Measurements from ENCODE around the gene RYR2.

The RYR2 gene

DNA sequence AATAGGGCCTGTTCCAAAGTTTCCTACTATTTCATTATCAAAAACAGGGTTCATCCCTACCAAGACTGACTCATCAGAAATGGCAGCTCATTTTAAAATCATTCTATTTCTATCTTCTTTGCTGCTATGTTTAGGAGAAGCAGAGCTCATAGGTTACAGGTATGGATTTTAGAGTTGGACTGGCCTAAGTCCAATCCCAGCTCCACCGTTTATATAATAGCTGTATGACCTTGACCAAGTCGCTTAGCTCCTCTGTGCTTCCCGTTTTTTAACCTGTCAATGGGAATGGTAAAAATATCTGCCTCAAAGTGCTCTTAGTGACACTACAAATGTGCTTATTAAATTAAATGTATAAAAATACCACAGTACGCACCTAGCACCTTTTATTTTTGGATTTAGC, 436.1 kb downstream of the RYR2 start:
- Histone ChIP-seq H3K27me3 (ENCODE audit: control insufficient read depth in 1 of 2, insufficient read depth in 2 of 2, low read length in 2 of 2) (no peaks in the 10 kb centered on the region), H3K4me1 (ENCODE audit: control insufficient read depth in 1 of 2, insufficient read depth in 2 of 2, low read length in 2 of 2) (no peaks in the 10 kb centered on the region), H3K4me3 (ENCODE audit: low read depth in 1 of 2, low read length in 2 of 2) (no peak overlapping the region), H3K9ac (ENCODE audit: low read depth in 1 of 2, low read length in 2 of 2) (no peak overlapping the region), H3K9me3 (ENCODE audit: control insufficient read depth in 1 of 2, low read length in 2 of 2) (no peaks in the 10 kb centered on the region), H3K36me3 (ENCODE audit: control insufficient read depth in 1 of 2, insufficient read depth in 2 of 2, low read length in 2 of 2) (no peaks in the 10 kb centered on the region), H3K27ac (ENCODE audit: low read depth, low read length) (no peak overlapping the region)

DNA sequence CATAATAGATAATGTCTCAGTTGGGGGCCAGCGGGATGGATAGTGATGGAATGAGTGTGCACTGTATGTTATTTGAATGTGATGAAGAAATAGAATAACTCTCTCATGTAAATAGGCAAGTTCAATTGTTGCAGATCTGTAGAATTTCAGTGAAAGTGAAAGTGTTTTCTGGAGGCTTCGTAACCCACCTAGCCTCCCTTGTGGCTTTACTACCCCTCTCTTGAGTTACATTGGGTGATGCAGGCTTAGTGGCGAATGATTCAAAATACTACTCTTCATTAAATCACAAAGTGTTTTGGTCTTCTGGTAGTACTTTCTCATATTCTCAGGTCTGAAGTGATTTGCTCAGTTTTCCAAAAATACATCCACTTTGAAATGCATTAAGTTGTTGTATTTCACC, 436.9 kb downstream of the RYR2 start:
- H3K9me3 ChIP-seq (ENCODE audit: control insufficient read depth in 1 of 2, low read length in 2 of 2): no peaks in the 10 kb centered on the region
- H3K27me3 ChIP-seq (ENCODE audit: control insufficient read depth in 1 of 2, insufficient read depth in 2 of 2, low read length in 2 of 2): no peaks in the 10 kb centered on the region
- no peak overlapping the region for H3K9ac ChIP-seq (ENCODE audit: low read depth in 1 of 2, low read length in 2 of 2)
- no peak overlapping the region for H3K27ac ChIP-seq (ENCODE audit: low read depth, low read length)
- no peak overlapping the region for H3K4me3 ChIP-seq (ENCODE audit: low read depth in 1 of 2, low read length in 2 of 2)
- H3K36me3 ChIP-seq (ENCODE audit: control insufficient read depth in 1 of 2, insufficient read depth in 2 of 2, low read length in 2 of 2): no peaks in the 10 kb centered on the region
- H3K4me1 ChIP-seq (ENCODE audit: control insufficient read depth in 1 of 2, insufficient read depth in 2 of 2, low read length in 2 of 2): no peaks in the 10 kb centered on the region

DNA sequence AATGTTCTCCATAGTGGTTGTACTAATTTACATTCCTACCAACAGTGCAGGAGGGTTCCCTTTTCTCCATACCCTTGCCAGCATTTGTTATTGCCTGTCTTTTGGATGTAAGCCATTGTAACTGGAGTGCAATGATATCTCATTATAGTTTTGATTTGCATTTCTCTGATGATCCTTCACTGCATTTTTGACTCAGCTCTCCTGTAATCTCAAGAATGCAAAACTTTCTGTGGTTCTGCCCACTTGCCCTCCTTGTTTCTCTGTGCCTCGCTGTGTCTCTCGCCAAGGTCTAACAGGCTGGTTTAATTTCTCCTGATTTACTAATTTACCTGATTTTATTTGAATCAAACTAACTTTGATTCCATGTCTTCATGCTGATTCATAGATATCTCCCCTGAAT, 440.8 kb downstream of the RYR2 start:
- Histone ChIP-seq H3K36me3 (ENCODE audit: control insufficient read depth in 1 of 2, insufficient read depth in 2 of 2, low read length in 2 of 2) (no peaks in the 10 kb centered on the region), H3K4me1 (ENCODE audit: control insufficient read depth in 1 of 2, insufficient read depth in 2 of 2, low read length in 2 of 2) (no peaks in the 10 kb centered on the region), H3K27me3 (ENCODE audit: control insufficient read depth in 1 of 2, insufficient read depth in 2 of 2, low read length in 2 of 2) (no peaks in the 10 kb centered on the region), H3K9me3 (ENCODE audit: control insufficient read depth in 1 of 2, low read length in 2 of 2) (no peaks in the 10 kb centered on the region), H3K9ac (ENCODE audit: low read depth in 1 of 2, low read length in 2 of 2) (no peak overlapping the region), H3K4me3 (ENCODE audit: low read depth in 1 of 2, low read length in 2 of 2) (no peak overlapping the region), H3K27ac (ENCODE audit: low read depth, low read length) (no peak overlapping the region)

DNA sequence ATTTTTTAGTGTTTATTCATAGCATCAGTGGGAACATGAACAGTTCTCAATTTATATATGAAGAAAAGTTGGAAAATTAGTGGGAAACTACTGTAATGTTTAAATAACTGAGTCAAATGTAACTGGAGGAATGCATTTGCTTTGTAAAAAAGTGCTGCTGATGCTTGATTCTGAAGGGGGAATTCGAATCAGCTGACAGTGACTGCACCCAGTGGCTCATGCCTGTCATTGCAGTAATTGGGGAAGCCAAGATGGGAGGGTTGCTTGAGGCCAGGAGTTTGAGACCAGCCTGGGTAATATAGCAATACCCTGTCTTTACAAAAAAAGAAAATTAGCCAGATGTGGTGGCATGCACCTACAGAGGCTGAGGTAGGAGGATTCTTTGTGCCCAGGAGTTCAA, 450.4 kb downstream of the RYR2 start:
- Histone ChIP-seq H3K4me1 (ENCODE audit: control insufficient read depth in 1 of 2, insufficient read depth in 2 of 2, low read length in 2 of 2) (no peaks in the 10 kb centered on the region), H3K4me3 (ENCODE audit: low read depth in 1 of 2, low read length in 2 of 2) (no peak overlapping the region), H3K27ac (ENCODE audit: low read depth, low read length) (no peak overlapping the region), H3K27me3 (ENCODE audit: control insufficient read depth in 1 of 2, insufficient read depth in 2 of 2, low read length in 2 of 2) (no peaks in the 10 kb centered on the region), H3K9ac (ENCODE audit: low read depth in 1 of 2, low read length in 2 of 2) (no peak overlapping the region), H3K36me3 (ENCODE audit: control insufficient read depth in 1 of 2, insufficient read depth in 2 of 2, low read length in 2 of 2) (no peaks in the 10 kb centered on the region), H3K9me3 (ENCODE audit: control insufficient read depth in 1 of 2, low read length in 2 of 2) (no peaks in the 10 kb centered on the region)

DNA sequence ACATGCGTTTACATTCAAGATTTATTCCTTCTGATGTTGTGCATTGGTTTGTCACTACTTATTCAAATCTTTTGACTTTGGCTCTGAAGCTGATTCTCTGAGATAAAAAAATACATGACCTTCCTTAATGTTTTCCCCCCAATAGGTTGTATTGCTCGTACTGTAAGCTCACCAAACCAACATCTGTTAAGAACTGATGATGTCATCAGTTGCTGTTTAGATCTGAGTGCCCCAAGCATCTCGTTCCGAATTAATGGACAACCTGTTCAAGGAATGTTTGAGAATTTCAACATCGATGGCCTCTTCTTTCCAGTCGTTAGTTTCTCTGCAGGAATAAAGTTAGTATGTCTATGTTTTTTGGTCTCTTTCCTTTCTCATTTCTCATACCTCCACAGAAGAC, 458.6 kb downstream of the RYR2 start:
- no peaks in the 10 kb centered on the region for H3K9me3 ChIP-seq (ENCODE audit: control insufficient read depth in 1 of 2, low read length in 2 of 2)
- no peaks in the 10 kb centered on the region for H3K27me3 ChIP-seq (ENCODE audit: control insufficient read depth in 1 of 2, insufficient read depth in 2 of 2, low read length in 2 of 2)
- no peaks in the 10 kb centered on the region for H3K36me3 ChIP-seq (ENCODE audit: control insufficient read depth in 1 of 2, insufficient read depth in 2 of 2, low read length in 2 of 2)
- no peaks in the 10 kb centered on the region for H3K4me1 ChIP-seq (ENCODE audit: control insufficient read depth in 1 of 2, insufficient read depth in 2 of 2, low read length in 2 of 2)
- H3K4me3 ChIP-seq (ENCODE audit: low read depth in 1 of 2, low read length in 2 of 2): no peak overlapping the region
- H3K9ac ChIP-seq (ENCODE audit: low read depth in 1 of 2, low read length in 2 of 2): no peak overlapping the region
- H3K27ac ChIP-seq (ENCODE audit: low read depth, low read length): no peak overlapping the region

DNA sequence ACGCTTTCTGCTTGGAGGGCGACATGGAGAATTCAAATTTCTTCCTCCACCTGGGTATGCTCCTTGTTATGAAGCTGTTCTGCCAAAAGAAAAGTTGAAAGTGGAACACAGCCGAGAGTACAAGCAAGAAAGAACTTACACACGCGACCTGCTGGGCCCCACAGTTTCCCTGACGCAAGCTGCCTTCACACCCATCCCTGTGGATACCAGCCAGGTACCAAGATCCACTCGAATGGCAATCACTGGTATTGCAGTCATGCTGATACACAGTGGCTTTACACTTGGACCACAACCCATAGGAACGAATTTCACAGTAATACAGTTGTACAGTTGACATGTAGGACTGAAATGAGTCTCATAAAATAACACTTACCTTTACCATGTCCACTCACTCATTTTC, 461.3 kb downstream of the RYR2 start:
- no peaks in the 10 kb centered on the region for H3K4me1 ChIP-seq (ENCODE audit: control insufficient read depth in 1 of 2, insufficient read depth in 2 of 2, low read length in 2 of 2)
- H3K4me3 ChIP-seq (ENCODE audit: low read depth in 1 of 2, low read length in 2 of 2): no peak overlapping the region
- no peaks in the 10 kb centered on the region for H3K36me3 ChIP-seq (ENCODE audit: control insufficient read depth in 1 of 2, insufficient read depth in 2 of 2, low read length in 2 of 2)
- H3K9me3 ChIP-seq (ENCODE audit: control insufficient read depth in 1 of 2, low read length in 2 of 2): no peaks in the 10 kb centered on the region
- no peak overlapping the region for H3K9ac ChIP-seq (ENCODE audit: low read depth in 1 of 2, low read length in 2 of 2)
- no peaks in the 10 kb centered on the region for H3K27me3 ChIP-seq (ENCODE audit: control insufficient read depth in 1 of 2, insufficient read depth in 2 of 2, low read length in 2 of 2)
- no peak overlapping the region for H3K27ac ChIP-seq (ENCODE audit: low read depth, low read length)

DNA sequence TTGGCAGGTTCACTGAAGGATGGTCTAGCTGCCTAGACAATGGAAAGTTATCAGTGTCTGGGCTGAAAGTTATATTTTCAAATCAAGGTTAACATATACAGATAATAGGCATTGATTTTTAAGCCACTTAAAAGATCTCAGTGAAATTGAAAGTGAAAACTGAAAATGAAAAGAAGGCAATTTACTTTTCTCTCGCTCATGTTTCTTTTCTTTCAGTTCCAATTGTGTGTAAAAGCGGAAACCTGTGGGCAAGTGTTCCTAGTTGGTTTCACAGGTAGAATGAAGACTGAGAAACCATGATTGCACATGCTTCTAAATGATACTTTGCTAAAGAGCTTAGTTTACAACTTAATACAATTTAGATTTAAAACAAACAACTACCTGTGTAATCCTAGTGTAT, 465.0 kb downstream of the RYR2 start:
- H3K27ac ChIP-seq (ENCODE audit: low read depth, low read length): no peak overlapping the region
- H3K9ac ChIP-seq (ENCODE audit: low read depth in 1 of 2, low read length in 2 of 2): no peak overlapping the region
- peak overlapping the region; percentile 17 to 34 for H3K4me3 ChIP-seq (ENCODE audit: low read depth in 1 of 2, low read length in 2 of 2)
- no peaks in the 10 kb centered on the region for H3K27me3 ChIP-seq (ENCODE audit: control insufficient read depth in 1 of 2, insufficient read depth in 2 of 2, low read length in 2 of 2)
- no peaks in the 10 kb centered on the region for H3K36me3 ChIP-seq (ENCODE audit: control insufficient read depth in 1 of 2, insufficient read depth in 2 of 2, low read length in 2 of 2)
- no peaks in the 10 kb centered on the region for H3K4me1 ChIP-seq (ENCODE audit: control insufficient read depth in 1 of 2, insufficient read depth in 2 of 2, low read length in 2 of 2)
- H3K9me3 ChIP-seq (ENCODE audit: control insufficient read depth in 1 of 2, low read length in 2 of 2): no peaks in the 10 kb centered on the region

DNA sequence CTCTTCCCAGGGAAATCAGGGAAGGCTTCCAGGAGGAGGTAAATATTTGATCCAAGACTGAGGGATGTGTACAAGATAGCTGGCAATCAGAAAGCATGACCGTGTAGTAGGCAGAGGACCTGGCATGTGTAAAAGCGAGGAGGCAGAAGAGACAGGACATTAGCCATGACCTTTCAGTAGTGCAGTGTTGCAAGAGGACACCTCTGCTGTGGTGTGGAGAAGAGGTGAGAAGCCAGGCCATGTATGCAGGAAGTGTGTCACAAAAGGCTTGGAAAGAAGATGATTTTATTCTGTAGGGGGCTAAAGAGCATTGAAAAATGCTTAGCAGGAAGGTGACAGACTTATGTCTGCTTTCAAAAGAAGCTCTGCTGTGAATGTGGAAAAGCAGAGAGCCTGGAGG, 467.8 kb downstream of the RYR2 start:
- Histone ChIP-seq H3K27me3 (ENCODE audit: control insufficient read depth in 1 of 2, insufficient read depth in 2 of 2, low read length in 2 of 2) (no peaks in the 10 kb centered on the region), H3K4me1 (ENCODE audit: control insufficient read depth in 1 of 2, insufficient read depth in 2 of 2, low read length in 2 of 2) (no peaks in the 10 kb centered on the region), H3K9me3 (ENCODE audit: control insufficient read depth in 1 of 2, low read length in 2 of 2) (no peaks in the 10 kb centered on the region), H3K9ac (ENCODE audit: low read depth in 1 of 2, low read length in 2 of 2) (no peak overlapping the region), H3K27ac (ENCODE audit: low read depth, low read length) (no peak overlapping the region), H3K36me3 (ENCODE audit: control insufficient read depth in 1 of 2, insufficient read depth in 2 of 2, low read length in 2 of 2) (no peaks in the 10 kb centered on the region), H3K4me3 (ENCODE audit: low read depth in 1 of 2, low read length in 2 of 2) (no peak overlapping the region)

DNA sequence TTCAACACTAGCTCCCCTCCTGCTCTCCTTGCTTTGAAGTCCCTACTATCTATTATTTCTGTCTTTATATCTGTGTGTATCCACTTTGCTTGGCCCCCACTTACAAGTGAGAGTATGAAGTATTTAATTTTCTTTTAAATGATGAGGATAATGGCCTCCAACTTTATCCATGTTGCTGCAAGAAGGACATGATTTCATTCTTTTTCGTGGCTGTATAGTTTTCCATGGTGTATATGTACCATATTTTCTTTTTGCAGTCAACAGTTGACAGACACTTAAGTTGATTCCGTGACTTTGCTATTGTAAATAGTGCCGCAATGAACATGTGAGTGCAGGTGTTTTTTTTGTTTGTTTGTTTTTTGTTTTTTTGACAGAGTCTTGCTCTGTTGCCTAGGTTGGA, 483.1 kb downstream of the RYR2 start:
- no peaks in the 10 kb centered on the region for H3K4me1 ChIP-seq (ENCODE audit: control insufficient read depth in 1 of 2, insufficient read depth in 2 of 2, low read length in 2 of 2)
- H3K9me3 ChIP-seq (ENCODE audit: control insufficient read depth in 1 of 2, low read length in 2 of 2): no peaks in the 10 kb centered on the region
- no peaks in the 10 kb centered on the region for H3K27me3 ChIP-seq (ENCODE audit: control insufficient read depth in 1 of 2, insufficient read depth in 2 of 2, low read length in 2 of 2)
- H3K27ac ChIP-seq (ENCODE audit: low read depth, low read length): no peak overlapping the region
- H3K4me3 ChIP-seq (ENCODE audit: low read depth in 1 of 2, low read length in 2 of 2): no peak overlapping the region
- H3K9ac ChIP-seq (ENCODE audit: low read depth in 1 of 2, low read length in 2 of 2): no peak overlapping the region
- no peaks in the 10 kb centered on the region for H3K36me3 ChIP-seq (ENCODE audit: control insufficient read depth in 1 of 2, insufficient read depth in 2 of 2, low read length in 2 of 2)

DNA sequence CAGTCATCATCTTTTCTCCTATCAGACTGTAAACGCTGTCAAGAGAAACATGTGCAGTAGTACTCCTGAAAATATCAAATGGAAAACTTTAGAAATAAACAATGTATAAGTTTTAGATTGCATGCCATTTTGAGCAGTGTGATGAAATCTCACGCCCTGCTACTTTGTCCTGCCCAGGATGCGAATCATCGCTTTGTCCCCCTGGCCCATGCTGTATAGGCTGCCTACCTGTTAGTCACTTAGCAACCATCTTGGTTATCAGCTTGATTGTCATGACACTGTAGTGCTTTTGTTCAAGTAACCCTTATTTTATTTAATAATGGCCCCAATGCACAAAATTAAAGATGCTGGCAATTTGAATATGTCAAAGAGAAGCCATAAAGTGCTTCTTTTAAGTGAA, 485.8 kb downstream of the RYR2 start:
- Histone ChIP-seq H3K27ac (ENCODE audit: low read depth, low read length) (no peak overlapping the region), H3K36me3 (ENCODE audit: control insufficient read depth in 1 of 2, insufficient read depth in 2 of 2, low read length in 2 of 2) (no peaks in the 10 kb centered on the region), H3K4me3 (ENCODE audit: low read depth in 1 of 2, low read length in 2 of 2) (no peak overlapping the region), H3K27me3 (ENCODE audit: control insufficient read depth in 1 of 2, insufficient read depth in 2 of 2, low read length in 2 of 2) (no peaks in the 10 kb centered on the region), H3K9me3 (ENCODE audit: control insufficient read depth in 1 of 2, low read length in 2 of 2) (no peaks in the 10 kb centered on the region), H3K9ac (ENCODE audit: low read depth in 1 of 2, low read length in 2 of 2) (no peak overlapping the region), H3K4me1 (ENCODE audit: control insufficient read depth in 1 of 2, insufficient read depth in 2 of 2, low read length in 2 of 2) (no peaks in the 10 kb centered on the region)

DNA sequence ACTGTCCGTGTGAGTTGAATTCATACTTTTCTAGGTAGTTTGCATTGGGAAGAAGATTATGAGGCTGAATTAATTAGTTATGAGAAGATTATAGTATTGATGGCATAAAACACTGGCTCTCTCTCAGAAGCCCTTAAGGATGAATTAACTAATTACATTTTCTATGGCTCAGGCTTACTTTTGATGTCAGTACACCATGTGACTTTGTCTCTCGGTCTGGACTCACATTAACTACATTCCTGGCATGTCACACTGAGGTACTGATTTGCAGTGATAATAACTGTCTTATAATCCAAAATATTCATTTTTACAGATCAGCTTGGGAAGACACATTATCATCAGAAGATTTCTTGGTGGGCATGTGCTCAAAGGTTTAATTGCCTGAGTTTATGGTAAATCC, 486.6 kb downstream of the RYR2 start:
- Histone ChIP-seq H3K27me3 (ENCODE audit: control insufficient read depth in 1 of 2, insufficient read depth in 2 of 2, low read length in 2 of 2) (no peaks in the 10 kb centered on the region), H3K9ac (ENCODE audit: low read depth in 1 of 2, low read length in 2 of 2) (no peak overlapping the region), H3K27ac (ENCODE audit: low read depth, low read length) (no peak overlapping the region), H3K4me1 (ENCODE audit: control insufficient read depth in 1 of 2, insufficient read depth in 2 of 2, low read length in 2 of 2) (no peaks in the 10 kb centered on the region), H3K36me3 (ENCODE audit: control insufficient read depth in 1 of 2, insufficient read depth in 2 of 2, low read length in 2 of 2) (no peaks in the 10 kb centered on the region), H3K4me3 (ENCODE audit: low read depth in 1 of 2, low read length in 2 of 2) (no peak overlapping the region), H3K9me3 (ENCODE audit: control insufficient read depth in 1 of 2, low read length in 2 of 2) (no peaks in the 10 kb centered on the region)
